ENCODE results near the gene TUBGCP6. TPM values are rescaled to one million over a fixed set of nuclear protein-coding genes. Genes with fewer than 3 reads are reported as not detected.
A peak's percentile ranks its signal among the peaks of the same experiment; 100 is the strongest.

The TUBGCP6 gene
- total and polyA plus RNA-seq, 2 donors (not counting 1 experiment from before 2014, with no cell fraction given) = 137 to 178 TPM

DNA sequence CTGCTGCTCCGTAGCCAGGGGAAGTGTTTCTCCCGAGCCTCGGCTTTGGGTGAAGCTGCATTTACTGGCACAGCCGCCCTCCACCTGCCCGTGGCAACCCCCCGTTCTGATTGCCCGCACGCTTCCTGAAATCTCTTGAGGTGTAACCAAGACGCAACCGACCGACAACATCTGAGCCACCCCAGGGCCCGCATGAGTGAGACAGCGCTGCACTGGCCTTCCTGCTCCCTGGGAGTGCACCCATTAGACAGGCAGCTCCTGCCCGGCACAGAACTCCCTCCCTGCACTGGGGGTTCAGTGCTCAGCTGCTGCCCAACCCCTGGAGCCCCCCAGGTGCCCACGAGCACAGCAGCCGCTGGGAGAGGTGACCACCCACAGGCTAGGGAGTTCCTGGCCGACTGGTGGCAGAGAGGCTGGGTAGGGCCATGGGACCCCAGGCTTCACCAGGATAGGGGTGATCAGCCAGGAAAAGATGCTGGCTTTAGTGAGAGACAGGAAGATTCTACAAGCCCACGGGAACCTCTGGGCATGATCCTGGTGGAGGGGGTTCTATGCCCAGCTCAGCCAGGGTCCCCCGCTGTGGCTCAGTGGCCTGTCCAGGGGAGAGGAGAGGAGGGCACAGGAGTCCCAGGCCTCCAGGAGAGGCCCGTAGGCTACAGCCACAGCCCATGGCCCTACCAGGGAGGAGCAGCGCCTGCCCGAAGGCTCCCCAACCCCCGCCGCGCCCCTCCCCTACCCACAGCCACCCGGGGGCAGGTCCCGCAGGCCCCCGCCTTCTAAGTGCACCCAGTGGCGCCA lies 48.0 kb upstream of the TUBGCP6 start:
- Histone ChIP-seq H3K27ac (ENCODE audit: low read length in 2 of 2) (no peak overlapping the region), H3K79me2 (ENCODE audit: control insufficient read depth, insufficient read depth, low read length) (no peaks in the 10 kb centered on the region), H2AFZ (ENCODE audit: insufficient read depth, low read depth, low read length, poor library complexity, severe bottlenecking) (no peak overlapping the region), H3K4me2 (replicated peaks; ENCODE audit: low read depth, low read length, poor library complexity, severe bottlenecking) (peak overlapping the region; percentile 85), H4K20me1 (ENCODE audit: control insufficient read depth, insufficient read depth, low read length, poor library complexity, severe bottlenecking) (peaks cover 14% of the 10 kb centered on the region), H3K9me3 (ENCODE audit: control extremely low read depth in 1 of 3, control insufficient read depth in 2 of 3, insufficient read depth in 1 of 3, low read length in 2 of 3) (peaks cover 0 to 8% (median 0%) of the 10 kb centered on the region in 3 donors), H3K9ac (ENCODE audit: low read length) (peak overlapping the region; percentile 57), H3K4me3 (ENCODE audit: control extremely low read depth in 1 of 5, extremely low read depth in 1 of 5, insufficient read depth in 1 of 5, low read depth in 2 of 5, low read length in 4 of 5) (peak overlapping the region in 3 of 5 experiments; percentile 8 to 40 (median 31)), H3K36me3 (replicated peaks in 1 of 2; ENCODE audit: control extremely low read depth in 1 of 2, control insufficient read depth in 1 of 2, extremely low read depth in 1 of 2, insufficient read depth in 2 of 2, low read length in 1 of 2) (no peaks in the 10 kb centered on the region), H3K27me3 (replicated peaks in 1 of 4; ENCODE audit: control extremely low read depth in 1 of 4, control insufficient read depth in 3 of 4, insufficient read depth in 4 of 4, low read length in 3 of 4) (peaks cover 0 to 32% (median 12%) of the 10 kb centered on the region in 4 experiments), H3K4me1 (ENCODE audit: control insufficient read depth in 2 of 2, insufficient read depth in 2 of 2, low read length in 2 of 2) (peaks cover 36 to 44% of the 10 kb centered on the region in 2 donors)
- intact Hi-C loops (cut with micrococcal nuclease) = loop anchor here (1.0 kb wide), 3 partner anchors 13 to 49 kb away; partner anchors contain the start of gene DENND6B
- ChIA-PET CTCF (interaction anchor here (1.1 to 1.6 kb wide), 7 partner anchors 9 to 40 kb away, joined by 3 to 5 read pairs (median 4); partner anchors contain the start of gene DENND6B), POLR2A (interaction anchor here (0.6 to 4.2 kb wide), 6 partner anchors 12 to 102 kb away, joined by 3 to 53 read pairs (median 3); partner anchors contain the start of gene PLXNB2)
- TF ChIP-seq CTCF (IDR thresholded peaks at IDR 0.05) = no peak
- WGBS (ENCODE audit: insufficient coverage) = 7% methylated on average over 25 of the region's 29 CpGs
- DNase-seq = peak; percentile 85
- Mint-ChIP-seq H3K27ac (peak overlapping the region; percentile 71), H3K4me3 (peak overlapping the region; percentile 86), H3K4me1 (peaks cover 37% of the 10 kb centered on the region), H3K27me3 (peaks cover 14% of the 10 kb centered on the region), H3K9me3 (ENCODE audit: insufficient read depth) (no peaks in the 10 kb centered on the region)
- ATAC-seq (ENCODE audit: low read depth) = peak; percentile 72

DNA sequence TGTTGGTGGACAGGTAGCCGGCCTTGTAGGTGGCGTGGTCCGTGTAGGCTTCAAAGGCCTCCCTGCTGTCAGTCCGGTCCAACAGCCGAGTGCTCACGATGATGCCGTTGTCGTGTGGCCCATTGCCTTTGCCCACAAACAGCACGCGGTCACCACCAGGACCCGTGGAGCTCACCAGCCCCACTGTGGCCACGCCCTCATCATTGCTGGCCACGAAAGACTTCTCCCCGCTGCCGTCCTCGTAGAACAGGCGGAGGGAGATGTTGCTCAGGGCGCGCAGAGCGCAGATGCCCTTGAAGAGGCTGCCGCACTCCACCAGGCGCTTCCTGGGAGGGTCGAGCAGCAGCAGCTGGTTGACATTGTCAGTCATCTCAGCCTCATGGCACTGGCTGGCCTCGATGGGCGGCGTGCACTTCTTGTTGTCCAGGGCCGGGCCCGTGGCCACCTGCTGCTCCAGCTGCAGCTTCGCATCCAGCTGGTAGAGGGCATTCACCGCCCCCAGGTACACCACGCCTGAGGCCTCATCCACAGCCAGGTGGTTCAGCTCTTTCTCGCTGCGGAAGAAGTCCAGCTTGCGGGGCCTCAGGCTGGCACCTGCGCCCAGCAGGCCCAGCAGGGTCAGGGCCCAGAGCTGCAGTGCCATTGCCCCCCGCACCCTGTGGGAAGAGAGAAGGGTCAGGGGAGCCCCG lies 45.3 kb upstream of the TUBGCP6 start:
- H3K27me3 Mint-ChIP-seq = peaks cover 10% of the 10 kb centered on the region
- intact Hi-C loops (cut with micrococcal nuclease) = no loop called here
- peaks cover 14% of the 10 kb centered on the region for H4K20me1 ChIP-seq (ENCODE audit: control insufficient read depth, insufficient read depth, low read length, poor library complexity, severe bottlenecking)
- no peak overlapping the region for H2AFZ ChIP-seq (ENCODE audit: insufficient read depth, low read depth, low read length, poor library complexity, severe bottlenecking)
- H3K27me3 ChIP-seq (replicated peaks in 1 of 4; ENCODE audit: control extremely low read depth in 1 of 4, control insufficient read depth in 3 of 4, insufficient read depth in 4 of 4, low read length in 3 of 4) = peaks cover 0 to 26% (median 12%) of the 10 kb centered on the region in 4 experiments
- H3K9me3 ChIP-seq (ENCODE audit: control extremely low read depth in 1 of 3, control insufficient read depth in 2 of 3, insufficient read depth in 1 of 3, low read length in 2 of 3) = peaks cover 0 to 8% (median 0%) of the 10 kb centered on the region in 3 donors
- H3K79me2 ChIP-seq (ENCODE audit: control insufficient read depth, insufficient read depth, low read length) = no peaks in the 10 kb centered on the region
- no peak overlapping the region for H3K27ac Mint-ChIP-seq
- DNase-seq = no peak
- H3K4me1 Mint-ChIP-seq = peaks cover 27% of the 10 kb centered on the region
- H3K4me3 Mint-ChIP-seq = no peak overlapping the region
- ChIA-PET POLR2A (no interaction called here), CTCF (no interaction called here)
- TF ChIP-seq CTCF (IDR thresholded peaks at IDR 0.05) (no peak), EZH2 (IDR thresholded peaks at IDR 0.05; ENCODE audit: borderline replicate concordance, insufficient read depth, low read depth, low read length, poor library complexity, severe bottlenecking) (no peak)
- no peaks in the 10 kb centered on the region for H3K36me3 ChIP-seq (replicated peaks in 1 of 2; ENCODE audit: control extremely low read depth in 1 of 2, control insufficient read depth in 1 of 2, extremely low read depth in 1 of 2, insufficient read depth in 2 of 2, low read length in 1 of 2)
- H3K9me3 Mint-ChIP-seq (ENCODE audit: insufficient read depth) = no peaks in the 10 kb centered on the region
- H3K4me1 ChIP-seq (ENCODE audit: control insufficient read depth in 2 of 2, insufficient read depth in 2 of 2, low read length in 2 of 2) = peaks cover 36 to 44% of the 10 kb centered on the region in 2 donors
- no peak overlapping the region for H3K9ac ChIP-seq (ENCODE audit: low read length)
- no peak for ATAC-seq (ENCODE audit: low read depth)
- H3K4me3 ChIP-seq (ENCODE audit: control extremely low read depth in 1 of 5, extremely low read depth in 1 of 5, insufficient read depth in 1 of 5, low read depth in 2 of 5, low read length in 4 of 5) = no peak overlapping the region
- 97% methylated on average over 35 of the region's 37 CpGs for WGBS (ENCODE audit: insufficient coverage)
- H3K4me2 ChIP-seq (replicated peaks; ENCODE audit: low read depth, low read length, poor library complexity, severe bottlenecking) = no peak overlapping the region
- H3K27ac ChIP-seq (ENCODE audit: low read length in 2 of 2) = no peak overlapping the region

Measured in B cell (primary cell).